ENCODE measurements around the gene CDKN1C. TPM values are rescaled to one million over a fixed set of nuclear protein-coding genes. Genes with fewer than 3 reads are reported as not detected.
A peak's percentile ranks its signal among the peaks of the same experiment; 100 is the strongest.

Gene CDKN1C
- total RNA-seq, 1 donor from 2014 or later = 47.8 TPM

GRCh38 chr11:2868506-2869133, 17.0 kb downstream of the CDKN1C start:
- H3K9me3 ChIP-seq (ENCODE audit: low read depth) = no peaks in the 10 kb centered on the region
- H3K36me3 Mint-ChIP-seq = no peaks in the 10 kb centered on the region
- TF ChIP-seq EZH2phosphoT487 (IDR thresholded peaks at IDR 0.05) = no peak
- no peak for TF ChIP-seq EZH2 (IDR thresholded peaks at IDR 0.05)
- TF ChIP-seq CTCF (IDR thresholded peaks at IDR 0.05) = no peak
- H3K4me1 ChIP-seq = peaks cover 39% of the 10 kb centered on the region
- H3K27me3 ChIP-seq = peaks cover 57% of the 10 kb centered on the region
- peak overlapping the region; percentile 31 for H3K27ac ChIP-seq
- peak; percentile 54 for DNase-seq (ENCODE audit: low spot score)
- no peaks in the 10 kb centered on the region for H3K36me3 ChIP-seq
- H3K27ac Mint-ChIP-seq = peak overlapping the region; percentile 87
- H3K79me2 ChIP-seq (ENCODE audit: low read depth) = no peaks in the 10 kb centered on the region
- peak overlapping the region; percentile 92 for H3K4me2 ChIP-seq
- H2AFZ ChIP-seq (replicated peaks) = no peak overlapping the region
- H3K4me3 Mint-ChIP-seq = peak overlapping the region; percentile 80
- H3K4me1 Mint-ChIP-seq = peaks cover 45% of the 10 kb centered on the region
- no peaks in the 10 kb centered on the region for H3K9me3 Mint-ChIP-seq
- peaks cover 50% of the 10 kb centered on the region for H3F3A ChIP-seq (ENCODE audit: low read depth)
- no peak overlapping the region for H3K9ac ChIP-seq
- peaks cover 32% of the 10 kb centered on the region for H3K27me3 Mint-ChIP-seq (ENCODE audit: insufficient read depth, low read depth)
- no peaks in the 10 kb centered on the region for H4K20me1 ChIP-seq (ENCODE audit: low read depth)
- peak overlapping the region; percentile 42 for H3K4me3 ChIP-seq

- no peaks in the 10 kb centered on the region for H3K36me3 ChIP-seq
- Mint-ChIP-seq H3K4me1 (peaks cover 50% of the 10 kb centered on the region), H3K9me3 (no peaks in the 10 kb centered on the region), H3K4me3 (peak overlapping the region; percentile 80), H3K27me3 (ENCODE audit: insufficient read depth, low read depth) (peaks cover 32% of the 10 kb centered on the region), H3K36me3 (no peaks in the 10 kb centered on the region), H3K27ac (no peak overlapping the region)
- peaks cover 43% of the 10 kb centered on the region for H3K4me1 ChIP-seq
- peaks cover 64% of the 10 kb centered on the region for H3K27me3 ChIP-seq
- peak overlapping the region; percentile 42 for H3K4me3 ChIP-seq
- H3K9me3 ChIP-seq (ENCODE audit: low read depth) = no peaks in the 10 kb centered on the region
- H3K4me2 ChIP-seq = peak overlapping the region; percentile 92
- DNase-seq (ENCODE audit: low spot score) = peak; percentile 79
- H3K9ac ChIP-seq = no peak overlapping the region
- no peak overlapping the region for H2AFZ ChIP-seq (replicated peaks)
- no peaks in the 10 kb centered on the region for H3K79me2 ChIP-seq (ENCODE audit: low read depth)
- H3K27ac ChIP-seq = peak overlapping the region; percentile 78
- no peaks in the 10 kb centered on the region for H4K20me1 ChIP-seq (ENCODE audit: low read depth)
- TF ChIP-seq CTCF (IDR thresholded peaks at IDR 0.05) (peak; percentile 7), EZH2 (IDR thresholded peaks at IDR 0.05) (no peak), EZH2phosphoT487 (IDR thresholded peaks at IDR 0.05) (no peak)
- peaks cover 56% of the 10 kb centered on the region for H3F3A ChIP-seq (ENCODE audit: low read depth)
Measured at GRCh38 chr11:2867722-2868505, 17.7 kb downstream of the CDKN1C start.

DNA sequence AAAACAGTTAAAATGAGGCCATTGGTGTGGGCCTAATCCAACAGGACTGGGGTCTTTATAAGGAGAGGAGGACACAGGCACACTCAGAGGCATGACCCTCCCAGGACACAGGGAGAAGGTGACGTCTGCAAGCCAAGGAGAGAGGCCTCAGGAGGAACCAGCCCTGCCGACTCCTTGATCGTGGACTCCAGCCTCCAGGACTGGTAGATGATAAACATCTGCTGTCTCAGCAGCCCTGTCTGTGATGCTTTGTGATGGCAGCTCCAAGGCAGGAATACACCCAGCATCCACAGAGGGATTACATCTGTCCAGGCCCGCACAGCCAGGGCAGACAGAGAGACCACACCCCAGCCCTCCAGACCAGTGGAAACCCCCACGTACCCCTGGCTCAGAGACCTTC, 18.4 kb downstream of the CDKN1C start:
- H3K36me3 Mint-ChIP-seq = no peaks in the 10 kb centered on the region
- no peaks in the 10 kb centered on the region for H3K9me3 Mint-ChIP-seq
- H3K9me3 ChIP-seq (ENCODE audit: low read depth) = no peaks in the 10 kb centered on the region
- no peak overlapping the region for H3K27ac ChIP-seq
- H3K4me2 ChIP-seq = peak overlapping the region; percentile 92
- DNase-seq (ENCODE audit: low spot score) = no peak
- peaks cover 43% of the 10 kb centered on the region for H3K4me1 ChIP-seq
- peaks cover 71% of the 10 kb centered on the region for H3K27me3 ChIP-seq
- TF ChIP-seq EZH2phosphoT487 (IDR thresholded peaks at IDR 0.05) = no peak
- no peak for TF ChIP-seq CTCF (IDR thresholded peaks at IDR 0.05)
- no peak for TF ChIP-seq EZH2 (IDR thresholded peaks at IDR 0.05)
- H3K27me3 Mint-ChIP-seq (ENCODE audit: insufficient read depth, low read depth) = peaks cover 32% of the 10 kb centered on the region
- H3K4me1 Mint-ChIP-seq = peaks cover 50% of the 10 kb centered on the region
- H3K9ac ChIP-seq = no peak overlapping the region
- no peaks in the 10 kb centered on the region for H3K79me2 ChIP-seq (ENCODE audit: low read depth)
- H3F3A ChIP-seq (ENCODE audit: low read depth) = peaks cover 56% of the 10 kb centered on the region
- no peaks in the 10 kb centered on the region for H4K20me1 ChIP-seq (ENCODE audit: low read depth)
- peak overlapping the region; percentile 71 for H3K4me3 Mint-ChIP-seq
- no peak overlapping the region for H2AFZ ChIP-seq (replicated peaks)
- H3K4me3 ChIP-seq = no peak overlapping the region
- no peaks in the 10 kb centered on the region for H3K36me3 ChIP-seq
- no peak overlapping the region for H3K27ac Mint-ChIP-seq

Data from neural progenitor cell (in vitro differentiated cells).